KBM-7 (cell line): Measurements from ENCODE around the gene SPARCL1.
"Not testable (repeated sequence)": the region's sequence is repeated elsewhere in the genome, so short reads cannot be mapped to it uniquely, and the experiment has no call there.

Source experiments
- DNase-seq: peaks from one replicate; pipeline ENCODE4 v3.0.0-alpha.2; 2015
- in situ Hi-C: fragments of 300-500 bp; cut with MboI; formaldehyde crosslinking; loops from 2 replicates; pipeline ENCODE4 v1.14.3; 2020; ENCODE audit warnings: low sequenced_read_pairs, low pct_unique_long_range_greater_than_20kb, mixed read lengths

The SPARCL1 gene

DNA sequence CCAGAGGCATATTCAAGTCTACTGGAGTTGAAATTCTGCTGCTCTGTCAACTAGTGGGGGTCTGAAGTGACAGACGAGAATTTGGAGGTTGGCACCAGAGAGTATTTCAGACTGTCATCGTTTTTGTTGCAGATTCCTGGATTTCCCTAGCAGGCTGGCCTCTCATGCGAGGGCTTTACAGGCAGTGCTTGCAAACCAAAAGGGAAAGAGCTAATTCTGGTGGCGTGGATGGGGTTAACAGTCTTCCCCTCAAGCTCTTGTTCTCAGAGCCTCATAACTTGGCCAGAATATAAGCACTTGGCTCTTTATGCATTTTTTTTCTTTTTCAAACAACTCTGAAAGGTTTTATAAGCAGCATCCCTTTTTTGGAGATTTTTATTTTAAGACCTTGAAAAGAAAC lies at the start of gene SPARCL1:
Gene SPARCL1, minus strand, starts transcription at position 190 of the 400 bp plus-strand sequence. CDS start 29,802 bp downstream, outside the sequence.
- in situ Hi-C loops, result no loop called here
- no peak for DNase-seq

GRCh38 chr4:87575983-87576382 lies 46.8 kb upstream of the SPARCL1 start:
- in situ Hi-C loops, result no loop called here
- no peak for DNase-seq

DNA sequence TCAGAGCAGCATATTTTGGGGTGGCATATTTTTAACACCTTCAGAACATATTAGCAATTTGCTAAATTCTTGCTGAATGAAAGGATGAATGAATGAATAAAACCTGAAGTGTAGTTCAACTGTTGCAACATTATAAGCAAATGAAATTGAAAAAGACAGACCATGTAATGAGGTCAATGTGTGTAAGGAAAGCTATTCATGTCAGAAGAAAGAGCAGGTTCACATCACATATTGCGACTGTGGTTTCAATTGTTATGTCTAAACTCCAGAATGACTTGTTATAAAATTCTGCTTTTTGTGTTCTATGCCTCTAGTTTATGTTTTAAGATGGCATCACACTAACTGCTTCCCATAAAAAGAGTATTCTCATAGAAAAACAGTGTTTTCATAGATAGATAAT lies 46.2 kb upstream of the SPARCL1 start:
- no peak for DNase-seq
- in situ Hi-C loops, result no loop called here

- DNase-seq, result no peak
- in situ Hi-C loops, result no loop called here
Measured at GRCh38 chr4:87574996-87575395, 45.8 kb upstream of the SPARCL1 start.

DNA sequence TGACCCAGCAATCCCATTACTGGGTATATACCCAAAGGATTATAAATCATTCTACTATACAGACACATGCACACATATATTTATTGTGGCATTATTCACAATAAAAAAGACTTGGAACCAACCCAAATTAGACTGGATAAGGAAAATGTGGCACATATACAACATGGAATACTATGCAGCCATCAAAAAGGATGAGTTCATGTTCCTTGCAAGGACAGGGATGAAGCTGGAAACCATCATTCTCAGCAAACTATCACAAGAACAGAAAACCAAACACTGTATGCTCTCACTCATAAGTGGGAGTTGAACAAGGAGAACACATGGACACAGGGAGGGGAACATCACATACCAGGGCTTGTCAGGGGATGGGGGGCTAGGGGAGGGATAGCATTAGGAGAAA lies 45.2 kb upstream of the SPARCL1 start:
- in situ Hi-C loops, DNase-seq: not testable (repeated sequence)

DNA sequence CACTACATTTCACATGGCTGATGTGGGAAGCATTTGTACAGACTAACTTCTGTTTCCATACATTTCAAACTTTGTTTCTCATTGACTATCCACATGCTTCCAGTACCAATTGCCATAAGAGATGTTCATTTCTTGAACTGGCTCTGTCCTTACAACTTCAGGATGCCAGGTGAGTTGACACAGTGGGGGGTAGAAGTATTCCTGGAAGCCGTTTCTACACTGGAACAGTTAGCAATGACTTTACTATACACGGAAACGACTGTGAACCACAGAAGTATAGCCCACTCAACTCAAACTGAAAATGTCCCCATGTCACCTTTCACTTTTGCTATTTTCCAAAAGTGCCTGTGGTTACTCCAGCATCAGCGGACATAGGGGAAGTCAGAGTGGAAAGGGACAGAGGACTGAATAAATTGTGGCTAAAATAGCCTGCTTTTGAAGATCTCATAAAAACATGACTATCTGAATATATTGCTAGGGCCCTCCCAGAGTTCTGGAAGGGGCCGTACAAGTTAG lies 41.2 kb upstream of the SPARCL1 start:
- DNase-seq, result peak; percentile 58
- in situ Hi-C loops, result no loop called here

DNA sequence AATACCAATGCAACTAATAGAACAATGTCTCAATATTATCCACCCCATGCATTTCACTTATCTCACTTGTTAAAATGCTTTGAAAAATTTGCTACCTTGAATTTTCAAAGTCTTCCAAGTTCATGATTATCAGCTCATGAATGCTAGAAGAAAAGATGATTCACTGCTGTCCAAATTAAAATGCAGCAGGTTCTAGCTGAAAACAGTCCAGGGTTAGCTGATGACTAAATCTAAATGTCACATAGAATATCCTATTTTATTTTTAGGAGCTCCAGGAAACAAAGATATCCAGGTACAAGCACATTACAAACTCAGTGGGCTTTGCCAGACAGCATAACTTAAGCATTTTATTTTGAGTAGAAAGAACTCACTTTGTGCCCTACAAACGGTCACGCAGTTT lies 38.0 kb upstream of the SPARCL1 start:
- no peak for DNase-seq
- in situ Hi-C loops, result no loop called here

GRCh38 chr4:87566276-87566675 lies 37.1 kb upstream of the SPARCL1 start:
- in situ Hi-C loops, result no loop called here
- DNase-seq, result no peak

GRCh38 chr4:87565746-87566145 lies 36.6 kb upstream of the SPARCL1 start:
- in situ Hi-C loops, result no loop called here

GRCh38 chr4:87560802-87561201 lies 31.6 kb upstream of the SPARCL1 start:
- no peak for DNase-seq
- in situ Hi-C loops, result no loop called here

More at GRCh38 chr4:87565746-87566145, 36.6 kb upstream of the SPARCL1 start:
- DNase-seq, result no peak

DNA sequence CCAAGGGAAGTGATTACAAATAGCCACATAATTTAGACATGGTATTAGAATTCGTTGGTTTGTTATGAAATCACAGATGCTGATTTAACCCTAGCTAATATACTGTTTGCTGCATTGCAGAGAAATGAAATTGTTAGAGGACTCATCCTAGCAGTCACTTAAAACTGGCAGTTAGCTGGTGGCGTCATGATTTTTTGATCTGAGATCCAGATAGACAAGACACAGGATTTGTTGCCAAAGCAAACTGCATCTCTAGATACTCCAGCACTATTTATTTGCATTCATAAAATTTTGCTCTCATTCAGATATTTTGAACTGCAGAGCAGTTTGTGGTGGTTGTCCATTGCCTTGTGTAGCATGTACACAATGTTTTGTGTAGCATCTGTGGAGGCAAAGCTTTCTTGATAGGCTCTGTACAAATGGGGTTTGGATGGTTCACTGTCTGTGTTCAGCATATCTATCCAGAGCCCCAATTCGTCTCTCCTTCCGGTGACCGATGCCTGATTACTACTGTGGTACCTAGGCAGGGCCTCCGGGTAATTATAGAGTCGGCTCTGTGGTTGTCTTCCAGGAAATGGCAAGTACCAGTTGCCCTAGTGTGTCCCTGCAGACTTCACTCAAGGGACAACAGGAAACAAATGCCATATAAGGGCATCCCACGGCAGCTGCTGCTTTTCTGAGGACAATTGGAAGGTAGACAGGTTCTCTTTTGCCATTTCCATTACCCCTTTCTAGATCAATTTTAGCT lies 30.1 kb upstream of the SPARCL1 start:
- in situ Hi-C loops, result no loop called here
- DNase-seq, result peak; percentile 91

- in situ Hi-C loops, result no loop called here
- DNase-seq, result no peak
Measured at GRCh38 chr4:87557348-87557747, 28.2 kb upstream of the SPARCL1 start.

- DNase-seq, result peak; percentile 31
- in situ Hi-C loops, result no loop called here
Measured at GRCh38 chr4:87555773-87556619, 26.8 kb upstream of the SPARCL1 start.

GRCh38 chr4:87553182-87553581 lies 24.0 kb upstream of the SPARCL1 start:
- in situ Hi-C loops, result no loop called here
- no peak for DNase-seq

- in situ Hi-C loops, result no loop called here
- no peak for DNase-seq
Measured at GRCh38 chr4:87551361-87551760, 22.2 kb upstream of the SPARCL1 start.

GRCh38 chr4:87547016-87547708 lies 18.0 kb upstream of the SPARCL1 start:
- in situ Hi-C loops, result no loop called here

GRCh38 chr4:87545052-87545451 lies 15.9 kb upstream of the SPARCL1 start:
- no peak for DNase-seq
- in situ Hi-C loops, result no loop called here

More at GRCh38 chr4:87547016-87547708, 18.0 kb upstream of the SPARCL1 start:
- DNase-seq, result no peak

DNA sequence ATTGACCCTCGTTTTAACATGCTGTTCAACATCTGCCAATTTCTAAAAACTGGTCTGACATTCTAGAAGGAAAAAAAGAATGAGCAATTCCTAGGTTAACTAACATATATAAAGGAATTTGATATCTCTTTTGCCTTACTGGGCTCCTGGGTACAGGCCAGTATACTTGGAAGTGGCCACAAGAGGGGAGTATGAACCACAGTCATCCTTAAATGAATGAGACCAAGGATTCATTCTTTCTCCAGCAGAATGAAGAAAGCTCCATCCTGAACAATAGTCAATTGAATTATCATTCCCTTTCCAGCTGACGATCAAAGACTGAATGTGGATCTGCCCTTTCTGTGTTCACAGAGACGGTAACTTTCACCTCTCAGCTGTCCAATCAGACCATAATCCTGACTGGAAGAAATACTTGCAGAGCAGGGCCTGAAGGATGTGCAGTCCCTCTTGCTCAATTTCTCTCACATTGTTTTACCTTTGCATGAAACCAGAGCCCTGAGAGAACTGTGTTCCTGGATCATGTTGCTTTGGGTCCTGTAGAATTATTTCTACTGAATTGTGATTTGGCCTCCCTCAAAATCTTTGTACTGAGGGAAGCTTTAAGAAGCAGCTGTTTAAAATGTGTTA lies 14.8 kb upstream of the SPARCL1 start:
- in situ Hi-C loops, result no loop called here
- peak; percentile 50 for DNase-seq

GRCh38 chr4:87542734-87543312 lies 13.6 kb upstream of the SPARCL1 start:
- no peak for DNase-seq
- in situ Hi-C loops, result no loop called here
